ENCODE data around the gene UBA7. TPM values are rescaled to one million over a fixed set of nuclear protein-coding genes. Genes with fewer than 3 reads are reported as not detected.

UBA7 gene
- total RNA-seq, 1 donor from 2014 or later, result 18.9 TPM

DNA sequence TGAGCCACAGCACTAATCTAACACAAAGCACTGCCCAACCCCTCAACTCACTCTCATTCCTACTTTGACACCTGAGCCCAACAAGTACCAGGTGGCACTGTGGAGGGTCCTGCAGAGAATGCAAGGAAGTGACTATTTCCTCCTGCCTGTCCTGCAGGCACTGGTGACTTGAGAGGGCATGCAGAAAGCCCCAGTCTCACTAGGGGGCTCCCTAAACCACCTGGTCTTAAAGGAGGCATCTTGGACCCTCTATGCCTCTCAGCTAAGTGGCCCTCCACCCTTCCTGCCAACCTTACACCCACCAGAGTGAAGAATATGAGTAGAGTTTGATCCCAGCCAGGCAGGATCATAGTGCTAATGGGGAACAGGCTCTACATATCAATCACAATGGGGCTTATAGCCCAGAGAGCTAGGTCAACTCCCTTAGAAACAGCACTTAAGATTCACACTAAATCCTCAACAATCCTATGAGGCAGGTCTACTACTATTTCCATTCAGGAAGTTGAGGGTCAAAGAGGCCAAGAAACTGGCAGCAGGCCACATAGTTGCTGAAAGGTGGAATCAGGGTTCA is 27.5 kb upstream of the UBA7 start:
- no peak for FAIRE-seq
- Mint-ChIP-seq H3K27ac (ENCODE audit: unreplicated experiment) (no peak overlapping the region), H3K27me3 (ENCODE audit: low read depth, unreplicated experiment) (no peaks in the 10 kb centered on the region), H3K36me3 (ENCODE audit: low read depth, unreplicated experiment) (peaks cover 9% of the 10 kb centered on the region), H3K4me3 (ENCODE audit: unreplicated experiment) (no peak overlapping the region), H3K4me1 (ENCODE audit: low read depth, unreplicated experiment) (peaks cover 3% of the 10 kb centered on the region), H3K9me3 (ENCODE audit: unreplicated experiment) (peaks cover 3% of the 10 kb centered on the region)
- Histone ChIP-seq H3K4me1 (ENCODE audit: insufficient read depth, low read length) (peaks cover 8% of the 10 kb centered on the region), H2AFZ (ENCODE audit: low read depth, low read length) (no peak overlapping the region), H4K20me1 (ENCODE audit: insufficient read depth, low read length) (no peaks in the 10 kb centered on the region), H3K27ac (ENCODE audit: low read depth, low read length) (no peak overlapping the region), H3K36me3 (ENCODE audit: insufficient read depth, low read length) (peaks cover 4% of the 10 kb centered on the region), H3K27me3 (ENCODE audit: insufficient read depth, low read length) (no peaks in the 10 kb centered on the region), H3K9ac (ENCODE audit: low read length) (no peak overlapping the region), H3K4me2 (ENCODE audit: low read length) (no peak overlapping the region), H3K79me2 (ENCODE audit: insufficient read depth, low read length) (no peaks in the 10 kb centered on the region), H3K4me3 (ENCODE audit: insufficient read depth, low read depth, low read length) (no peak overlapping the region), H3K9me3 (ENCODE audit: insufficient read depth, low read depth, low read length) (no peaks in the 10 kb centered on the region)
- TF ChIP-seq, protein P1, sequence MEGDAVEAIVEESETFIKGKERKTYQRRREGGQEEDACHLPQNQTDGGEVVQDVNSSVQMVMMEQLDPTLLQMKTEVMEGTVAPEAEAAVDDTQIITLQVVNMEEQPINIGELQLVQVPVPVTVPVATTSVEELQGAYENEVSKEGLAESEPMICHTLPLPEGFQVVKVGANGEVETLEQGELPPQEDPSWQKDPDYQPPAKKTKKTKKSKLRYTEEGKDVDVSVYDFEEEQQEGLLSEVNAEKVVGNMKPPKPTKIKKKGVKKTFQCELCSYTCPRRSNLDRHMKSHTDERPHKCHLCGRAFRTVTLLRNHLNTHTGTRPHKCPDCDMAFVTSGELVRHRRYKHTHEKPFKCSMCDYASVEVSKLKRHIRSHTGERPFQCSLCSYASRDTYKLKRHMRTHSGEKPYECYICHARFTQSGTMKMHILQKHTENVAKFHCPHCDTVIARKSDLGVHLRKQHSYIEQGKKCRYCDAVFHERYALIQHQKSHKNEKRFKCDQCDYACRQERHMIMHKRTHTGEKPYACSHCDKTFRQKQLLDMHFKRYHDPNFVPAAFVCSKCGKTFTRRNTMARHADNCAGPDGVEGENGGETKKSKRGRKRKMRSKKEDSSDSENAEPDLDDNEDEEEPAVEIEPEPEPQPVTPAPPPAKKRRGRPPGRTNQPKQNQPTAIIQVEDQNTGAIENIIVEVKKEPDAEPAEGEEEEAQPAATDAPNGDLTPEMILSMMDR (IDR thresholded peaks at IDR 0.05; ENCODE audit: insufficient read depth, low read depth, low read length), result peak; percentile 24
- no peak for TF ChIP-seq EZH2 (IDR thresholded peaks at IDR 0.05; ENCODE audit: insufficient read depth, low read length)
- no peak for DNase-seq (ENCODE audit: low read depth)

GRCh38 chr3:49840388-49840787 is 26.6 kb upstream of the UBA7 start:
- Histone ChIP-seq H3K27me3 (ENCODE audit: insufficient read depth, low read length) (no peaks in the 10 kb centered on the region), H4K20me1 (ENCODE audit: insufficient read depth, low read length) (no peaks in the 10 kb centered on the region), H3K4me1 (ENCODE audit: insufficient read depth, low read length) (peaks cover 8% of the 10 kb centered on the region), H3K79me2 (ENCODE audit: insufficient read depth, low read length) (no peaks in the 10 kb centered on the region), H3K4me2 (ENCODE audit: low read length) (no peak overlapping the region), H3K9me3 (ENCODE audit: insufficient read depth, low read depth, low read length) (no peaks in the 10 kb centered on the region), H3K4me3 (ENCODE audit: insufficient read depth, low read depth, low read length) (no peak overlapping the region), H3K36me3 (ENCODE audit: insufficient read depth, low read length) (no peaks in the 10 kb centered on the region), H3K27ac (ENCODE audit: low read depth, low read length) (no peak overlapping the region), H2AFZ (ENCODE audit: low read depth, low read length) (no peak overlapping the region), H3K9ac (ENCODE audit: low read length) (no peak overlapping the region)
- H3K36me3 Mint-ChIP-seq (ENCODE audit: low read depth, unreplicated experiment), result peaks cover 9% of the 10 kb centered on the region
- no peak for FAIRE-seq
- TF ChIP-seq EZH2 (IDR thresholded peaks at IDR 0.05; ENCODE audit: insufficient read depth, low read length), result no peak
- TF ChIP-seq, protein P1 (IDR thresholded peaks at IDR 0.05; ENCODE audit: insufficient read depth, low read depth, low read length), result no peak
- peaks cover 3% of the 10 kb centered on the region for H3K4me1 Mint-ChIP-seq (ENCODE audit: low read depth, unreplicated experiment)
- no peak overlapping the region for H3K27ac Mint-ChIP-seq (ENCODE audit: unreplicated experiment)
- peaks cover 3% of the 10 kb centered on the region for H3K9me3 Mint-ChIP-seq (ENCODE audit: unreplicated experiment)
- no peaks in the 10 kb centered on the region for H3K27me3 Mint-ChIP-seq (ENCODE audit: low read depth, unreplicated experiment)
- no peak for DNase-seq (ENCODE audit: low read depth)
- H3K4me3 Mint-ChIP-seq (ENCODE audit: unreplicated experiment), result no peak overlapping the region

- Mint-ChIP-seq H3K9me3 (ENCODE audit: unreplicated experiment) (no peaks in the 10 kb centered on the region), H3K27me3 (ENCODE audit: low read depth, unreplicated experiment) (no peaks in the 10 kb centered on the region), H3K4me1 (ENCODE audit: low read depth, unreplicated experiment) (peaks cover 3% of the 10 kb centered on the region), H3K27ac (ENCODE audit: unreplicated experiment) (no peak overlapping the region), H3K36me3 (ENCODE audit: low read depth, unreplicated experiment) (peaks cover 6% of the 10 kb centered on the region), H3K4me3 (ENCODE audit: unreplicated experiment) (no peak overlapping the region)
- Histone ChIP-seq H3K36me3 (ENCODE audit: insufficient read depth, low read length) (no peaks in the 10 kb centered on the region), H2AFZ (ENCODE audit: low read depth, low read length) (no peak overlapping the region), H3K27ac (ENCODE audit: low read depth, low read length) (no peak overlapping the region), H3K27me3 (ENCODE audit: insufficient read depth, low read length) (no peaks in the 10 kb centered on the region), H3K79me2 (ENCODE audit: insufficient read depth, low read length) (no peaks in the 10 kb centered on the region), H4K20me1 (ENCODE audit: insufficient read depth, low read length) (no peaks in the 10 kb centered on the region), H3K4me2 (ENCODE audit: low read length) (no peak overlapping the region), H3K4me1 (ENCODE audit: insufficient read depth, low read length) (peaks cover 8% of the 10 kb centered on the region), H3K4me3 (ENCODE audit: insufficient read depth, low read depth, low read length) (no peak overlapping the region), H3K9ac (ENCODE audit: low read length) (no peak overlapping the region), H3K9me3 (ENCODE audit: insufficient read depth, low read depth, low read length) (no peaks in the 10 kb centered on the region)
- TF ChIP-seq, protein P1 (IDR thresholded peaks at IDR 0.05; ENCODE audit: insufficient read depth, low read depth, low read length), result peak; percentile 96
- no peak for TF ChIP-seq EZH2 (IDR thresholded peaks at IDR 0.05; ENCODE audit: insufficient read depth, low read length)
- FAIRE-seq (peak; percentile 37), DNase-seq (ENCODE audit: low read depth) (peak; percentile 39)
These were observed 25.5 kb upstream of the UBA7 start for GRCh38 chr3:49839193-49839809.
